MM.1S (cell line): ENCODE results near the gene SLC9A3.

Experiments
- DNase-seq: peaks from one replicate; pipeline ENCODE4 v3.0.0-alpha.2; 2015
- H2AFZ ChIP-seq: fragments of 300-600 bp; sonication (generic); 2 replicates; pipeline ENCODE4 v1.6.0; 2016; ENCODE audit warnings: antibody characterized with exemption, low read length
- H3F3A ChIP-seq: fragments of 300-600 bp; sonication (generic); 2 replicates; pipeline ENCODE4 v1.6.1; 2016; ENCODE audit warnings: mild to moderate bottlenecking, antibody characterized with exemption, low read length, moderate library complexity, mixed read lengths; ENCODE audit not compliant: insufficient read depth
- H3K27ac ChIP-seq: fragments of 300-600 bp; sonication (generic); 2 replicates; pipeline ENCODE4 v1.5.1; 2016; ENCODE audit warnings: mild to moderate bottlenecking, low read length
- H3K27me3 ChIP-seq: fragments of 300-600 bp; sonication (generic); replicated peaks from 2 replicates; pipeline ENCODE4 v1.6.0; 2016; ENCODE audit warnings: low read length; ENCODE audit not compliant: insufficient read depth
- H3K36me3 ChIP-seq: fragments of 300-600 bp; sonication (generic); replicated peaks from 2 replicates; pipeline ENCODE4 v1.6.1; 2016; ENCODE audit warnings: mild to moderate bottlenecking, low read length, mixed read lengths; ENCODE audit not compliant: insufficient read depth
- H3K4me1 ChIP-seq: fragments of 300-600 bp; sonication (generic); 2 replicates; pipeline ENCODE4 v1.6.1; 2016; ENCODE audit warnings: low read length, mixed read lengths
- H3K4me2 ChIP-seq: fragments of 300-600 bp; sonication (generic); 2 replicates; pipeline ENCODE4 v1.6.0; 2016; ENCODE audit warnings: low read depth, low read length
- H3K4me3 ChIP-seq: fragments of 300-600 bp; sonication (generic); 2 replicates; pipeline ENCODE4 v1.5.1; 2016; ENCODE audit warnings: low read length, mixed read lengths
- H3K79me2 ChIP-seq: fragments of 300-600 bp; sonication (generic); 2 replicates; pipeline ENCODE4 v1.6.1; 2016; ENCODE audit warnings: mixed run types, low read length, mixed read lengths
- H3K9ac ChIP-seq: fragments of 300-600 bp; sonication (generic); 2 replicates; pipeline ENCODE4 v1.6.1; 2016; ENCODE audit warnings: low read length, mixed read lengths
- H3K9me2 ChIP-seq: fragments of 300-600 bp; sonication (generic); replicated peaks from 2 replicates; pipeline ENCODE4 v1.6.1; 2016; ENCODE audit warnings: mild to moderate bottlenecking, low read length, mixed read lengths; ENCODE audit not compliant: insufficient read depth
- H3K9me3 ChIP-seq: fragments of 300-600 bp; sonication (generic); replicated peaks from 2 replicates; pipeline ENCODE4 v1.6.1; 2016; ENCODE audit warnings: mild to moderate bottlenecking, low read length, mixed read lengths; ENCODE audit not compliant: insufficient read depth
- H4K20me1 ChIP-seq: fragments of 300-600 bp; sonication (generic); 2 replicates; pipeline ENCODE4 v1.6.1; 2016; ENCODE audit warnings: mild to moderate bottlenecking, low read length, moderate library complexity, mixed read lengths; ENCODE audit not compliant: insufficient read depth
- EZH2 ChIP-seq: fragments of 300-600 bp; sonication (generic); optimal IDR thresholded peaks from 2 replicates; pipeline ENCODE3; 2017; ENCODE audit warnings: low read depth, mild to moderate bottlenecking, antibody characterized with exemption, low read length, mixed read lengths
- EZH2phosphoT487 ChIP-seq: fragments of 300-600 bp; sonication (generic); IDR thresholded peaks from 2 replicates; pipeline ENCODE4 v1.6.1; 2018; ENCODE audit warnings: antibody characterized with exemption, low read length
- TF ChIP-seq, protein P1 (sequence below): fragments of 300-600 bp; sonication (generic); IDR thresholded peaks from 2 replicates; pipeline ENCODE4 v1.5.1; 2016; ENCODE audit warnings: antibody characterized with exemption, low read length, mixed read lengths

The SLC9A3 gene

DNA sequence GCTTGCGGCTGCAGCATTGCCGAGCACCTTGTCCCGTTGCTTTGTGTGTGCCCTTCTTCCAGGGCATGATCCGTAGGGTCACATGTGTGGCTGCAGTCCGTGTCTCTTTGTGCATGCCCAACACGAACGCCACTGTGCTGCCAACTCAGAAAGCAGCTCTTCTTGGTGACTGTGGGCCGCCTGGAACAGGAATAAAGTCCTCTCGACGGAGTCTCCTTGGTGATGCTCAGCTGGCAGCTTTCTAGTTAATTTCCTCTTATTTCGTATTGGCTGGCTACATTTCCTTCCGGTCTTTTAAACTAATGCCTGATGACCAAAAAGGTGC lies 75.5 kb downstream of the SLC9A3 start:
- no peak overlapping the region for H2AFZ ChIP-seq
- H3K9me2 ChIP-seq: no peaks in the 10 kb centered on the region
- no peak overlapping the region for H3K9ac ChIP-seq
- no peak overlapping the region for H3K4me2 ChIP-seq
- no peak for DNase-seq
- no peaks in the 10 kb centered on the region for H4K20me1 ChIP-seq
- H3K27ac ChIP-seq: no peak overlapping the region
- no peak for TF ChIP-seq EZH2phosphoT487
- TF ChIP-seq, protein P1, sequence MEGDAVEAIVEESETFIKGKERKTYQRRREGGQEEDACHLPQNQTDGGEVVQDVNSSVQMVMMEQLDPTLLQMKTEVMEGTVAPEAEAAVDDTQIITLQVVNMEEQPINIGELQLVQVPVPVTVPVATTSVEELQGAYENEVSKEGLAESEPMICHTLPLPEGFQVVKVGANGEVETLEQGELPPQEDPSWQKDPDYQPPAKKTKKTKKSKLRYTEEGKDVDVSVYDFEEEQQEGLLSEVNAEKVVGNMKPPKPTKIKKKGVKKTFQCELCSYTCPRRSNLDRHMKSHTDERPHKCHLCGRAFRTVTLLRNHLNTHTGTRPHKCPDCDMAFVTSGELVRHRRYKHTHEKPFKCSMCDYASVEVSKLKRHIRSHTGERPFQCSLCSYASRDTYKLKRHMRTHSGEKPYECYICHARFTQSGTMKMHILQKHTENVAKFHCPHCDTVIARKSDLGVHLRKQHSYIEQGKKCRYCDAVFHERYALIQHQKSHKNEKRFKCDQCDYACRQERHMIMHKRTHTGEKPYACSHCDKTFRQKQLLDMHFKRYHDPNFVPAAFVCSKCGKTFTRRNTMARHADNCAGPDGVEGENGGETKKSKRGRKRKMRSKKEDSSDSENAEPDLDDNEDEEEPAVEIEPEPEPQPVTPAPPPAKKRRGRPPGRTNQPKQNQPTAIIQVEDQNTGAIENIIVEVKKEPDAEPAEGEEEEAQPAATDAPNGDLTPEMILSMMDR: no peak
- TF ChIP-seq EZH2: no peak
- H3K4me1 ChIP-seq: 0 out of 2 replicates have a peak, but pooled peaks cover 6% of the 10 kb centered on the region
- H3K4me3 ChIP-seq: no peak overlapping the region
- no peaks in the 10 kb centered on the region for H3K27me3 ChIP-seq
- H3F3A ChIP-seq: 0 out of 2 replicates have a peak, but pooled peaks cover 3% of the 10 kb centered on the region
- H3K79me2 ChIP-seq: peaks cover 60% of the 10 kb centered on the region
- H3K36me3 ChIP-seq: peaks cover 20% of the 10 kb centered on the region; the same call in 1 of the 2 replicates
- H3K9me3 ChIP-seq: no peaks in the 10 kb centered on the region

DNA sequence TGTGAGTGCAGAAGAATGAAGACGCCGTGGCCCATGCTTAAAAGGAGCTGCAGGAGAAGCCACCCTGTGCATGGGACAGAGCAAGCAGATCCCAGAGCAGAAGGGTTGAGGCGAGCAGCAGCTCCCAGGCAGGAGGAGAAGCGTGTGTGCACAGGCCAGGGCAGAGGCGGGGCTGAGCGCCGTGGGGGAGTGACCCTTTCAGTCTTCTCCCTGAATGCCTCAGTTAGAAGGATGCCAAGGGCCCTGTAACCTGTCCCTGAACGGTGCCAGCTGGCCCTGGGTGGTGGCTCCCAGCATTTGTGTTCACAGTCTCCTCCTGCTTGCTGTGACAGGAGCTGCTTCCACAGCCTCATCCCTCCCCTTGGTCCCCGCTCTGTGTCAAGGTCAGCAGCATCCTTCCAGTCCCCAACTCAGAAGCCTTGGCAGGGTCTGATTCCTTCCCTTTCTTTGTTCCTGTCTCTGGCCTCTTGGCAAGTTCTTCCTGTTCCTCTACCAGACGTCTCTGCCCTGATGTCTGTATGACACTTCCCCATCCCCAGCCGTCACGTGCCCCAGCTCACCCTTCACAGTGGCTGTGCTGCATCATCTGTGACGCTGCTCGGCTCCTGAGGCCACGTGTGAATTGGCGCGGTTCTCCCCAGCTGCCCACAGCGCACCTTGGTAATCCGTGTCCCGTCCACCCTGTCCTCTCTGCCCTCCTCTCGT lies 76.0 kb downstream of the SLC9A3 start:
- H2AFZ ChIP-seq: no peak overlapping the region
- peaks cover 20% of the 10 kb centered on the region; the same call in 1 of the 2 replicates for H3K36me3 ChIP-seq
- no peaks in the 10 kb centered on the region for H3K9me3 ChIP-seq
- H4K20me1 ChIP-seq: no peaks in the 10 kb centered on the region
- no peaks in the 10 kb centered on the region for H3K9me2 ChIP-seq
- no peak overlapping the region for H3K27ac ChIP-seq
- DNase-seq: no peak
- no peak overlapping the region for H3K9ac ChIP-seq
- TF ChIP-seq, protein P1: no peak
- TF ChIP-seq EZH2phosphoT487: no peak
- no peak for TF ChIP-seq EZH2
- 0 out of 2 replicates have a peak, but pooled peaks cover 7% of the 10 kb centered on the region for H3K4me1 ChIP-seq
- no peak overlapping the region for H3K4me2 ChIP-seq
- peaks cover 62% of the 10 kb centered on the region for H3K79me2 ChIP-seq
- 0 out of 2 replicates have a peak, but pooled peaks cover 3% of the 10 kb centered on the region for H3F3A ChIP-seq
- H3K4me3 ChIP-seq: no peak overlapping the region
- H3K27me3 ChIP-seq: no peaks in the 10 kb centered on the region

DNA sequence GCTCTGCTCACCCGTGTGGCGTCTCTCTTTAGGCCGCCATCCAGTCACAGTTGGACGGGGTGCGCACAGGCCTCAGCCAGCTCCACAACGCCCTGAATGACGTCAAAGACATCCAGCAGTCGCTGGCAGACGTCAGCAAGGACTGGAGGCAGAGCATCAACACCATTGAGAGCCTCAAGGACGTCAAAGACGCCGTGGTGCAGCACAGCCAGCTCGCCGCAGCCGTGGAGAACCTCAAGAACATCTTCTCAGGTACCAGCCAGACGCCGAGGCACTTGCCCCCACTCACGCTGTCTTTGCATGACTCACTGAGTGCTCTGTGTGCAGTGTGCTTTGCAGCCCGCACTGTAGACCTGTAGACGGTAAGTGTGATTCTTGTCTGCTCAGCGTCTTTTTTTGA lies 76.7 kb downstream of the SLC9A3 start:
- H3K27ac ChIP-seq: no peak overlapping the region
- no peak for DNase-seq
- TF ChIP-seq EZH2phosphoT487: no peak
- TF ChIP-seq EZH2: no peak
- TF ChIP-seq, protein P1: no peak
- H3K9ac ChIP-seq: no peak overlapping the region
- H4K20me1 ChIP-seq: no peaks in the 10 kb centered on the region
- peaks cover 62% of the 10 kb centered on the region for H3K79me2 ChIP-seq
- no peaks in the 10 kb centered on the region for H3K27me3 ChIP-seq
- no peaks in the 10 kb centered on the region for H3K9me2 ChIP-seq
- no peak overlapping the region for H2AFZ ChIP-seq
- no peaks in the 10 kb centered on the region for H3K9me3 ChIP-seq
- H3K4me2 ChIP-seq: no peak overlapping the region
- 0 out of 2 replicates have a peak, but pooled peaks cover 3% of the 10 kb centered on the region for H3F3A ChIP-seq
- H3K4me3 ChIP-seq: no peak overlapping the region
- 0 out of 2 replicates have a peak, but pooled peaks cover 7% of the 10 kb centered on the region for H3K4me1 ChIP-seq
- H3K36me3 ChIP-seq: peaks cover 20% of the 10 kb centered on the region; the same call in 1 of the 2 replicates
